ENCODE data around the gene MUC5AC. TPM values are rescaled to one million over a fixed set of nuclear protein-coding genes. Genes with fewer than 3 reads are reported as not detected.

Gene MUC5AC
- total RNA-seq, 4 donors from 2014 or later, result not detected

GRCh38 chr11:1126935-1127663, 30.7 kb upstream of the MUC5AC start:
- TF ChIP-seq EP300 (IDR thresholded peaks at IDR 0.05; ENCODE audit: low read depth) (no peak), POLR2AphosphoS5 (IDR thresholded peaks at IDR 0.05) (no peak), POLR2A (IDR thresholded peaks at IDR 0.05) (no peak)
- TF ChIP-seq, protein P1, sequence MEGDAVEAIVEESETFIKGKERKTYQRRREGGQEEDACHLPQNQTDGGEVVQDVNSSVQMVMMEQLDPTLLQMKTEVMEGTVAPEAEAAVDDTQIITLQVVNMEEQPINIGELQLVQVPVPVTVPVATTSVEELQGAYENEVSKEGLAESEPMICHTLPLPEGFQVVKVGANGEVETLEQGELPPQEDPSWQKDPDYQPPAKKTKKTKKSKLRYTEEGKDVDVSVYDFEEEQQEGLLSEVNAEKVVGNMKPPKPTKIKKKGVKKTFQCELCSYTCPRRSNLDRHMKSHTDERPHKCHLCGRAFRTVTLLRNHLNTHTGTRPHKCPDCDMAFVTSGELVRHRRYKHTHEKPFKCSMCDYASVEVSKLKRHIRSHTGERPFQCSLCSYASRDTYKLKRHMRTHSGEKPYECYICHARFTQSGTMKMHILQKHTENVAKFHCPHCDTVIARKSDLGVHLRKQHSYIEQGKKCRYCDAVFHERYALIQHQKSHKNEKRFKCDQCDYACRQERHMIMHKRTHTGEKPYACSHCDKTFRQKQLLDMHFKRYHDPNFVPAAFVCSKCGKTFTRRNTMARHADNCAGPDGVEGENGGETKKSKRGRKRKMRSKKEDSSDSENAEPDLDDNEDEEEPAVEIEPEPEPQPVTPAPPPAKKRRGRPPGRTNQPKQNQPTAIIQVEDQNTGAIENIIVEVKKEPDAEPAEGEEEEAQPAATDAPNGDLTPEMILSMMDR (IDR thresholded peaks at IDR 0.05), result no peak
- DNase-seq, result no peak
- H3K4me1 ChIP-seq, result no peaks in the 10 kb centered on the region
- H3K36me3 ChIP-seq, result no peaks in the 10 kb centered on the region
- intact Hi-C loops (cut with DNase I; ENCODE audit: low total_unique reads), result no loop called here
- peaks cover 17% of the 10 kb centered on the region for H3K27me3 ChIP-seq
- no peak overlapping the region for H3K4me3 ChIP-seq
- 78% methylated on average over 20 of the region's 30 CpGs; no CpG with 5 or more reads in 1 of the 2 donors for WGBS, 2 donors (ENCODE audit: low coverage in 1 of 2)
- in situ Hi-C loops (cut with MboI; ENCODE audit: low pct_ligation_motif_present in 1 of 4, low pct_unique_long_range_greater_than_20kb in 1 of 4, low sequenced_read_pairs in 3 of 4), result no loop called here
- no peaks in the 10 kb centered on the region for H3K9me3 ChIP-seq
- H3K27ac ChIP-seq, result no peak overlapping the region

GRCh38 chr11:1127664-1128162, 30.0 kb upstream of the MUC5AC start:
- Histone ChIP-seq H3K36me3 (no peaks in the 10 kb centered on the region), H3K4me3 (no peak overlapping the region), H3K9me3 (no peaks in the 10 kb centered on the region), H3K27ac (no peak overlapping the region), H3K4me1 (no peaks in the 10 kb centered on the region), H3K27me3 (peaks cover 10% of the 10 kb centered on the region)
- WGBS, 2 donors (ENCODE audit: low coverage in 1 of 2), result 60% methylated on average over 14 of the region's 14 CpGs; no CpG with 5 or more reads in 1 of the 2 donors
- in situ Hi-C loops (cut with MboI; ENCODE audit: low pct_ligation_motif_present in 1 of 4, low pct_unique_long_range_greater_than_20kb in 1 of 4, low sequenced_read_pairs in 3 of 4), result no loop called here
- DNase-seq, result no peak
- TF ChIP-seq EP300 (IDR thresholded peaks at IDR 0.05; ENCODE audit: low read depth) (no peak), POLR2A (IDR thresholded peaks at IDR 0.05) (no peak), POLR2AphosphoS5 (IDR thresholded peaks at IDR 0.05) (no peak)
- TF ChIP-seq, protein P1 (IDR thresholded peaks at IDR 0.05), result no peak
- intact Hi-C loops (cut with DNase I; ENCODE audit: low total_unique reads), result no loop called here

DNA sequence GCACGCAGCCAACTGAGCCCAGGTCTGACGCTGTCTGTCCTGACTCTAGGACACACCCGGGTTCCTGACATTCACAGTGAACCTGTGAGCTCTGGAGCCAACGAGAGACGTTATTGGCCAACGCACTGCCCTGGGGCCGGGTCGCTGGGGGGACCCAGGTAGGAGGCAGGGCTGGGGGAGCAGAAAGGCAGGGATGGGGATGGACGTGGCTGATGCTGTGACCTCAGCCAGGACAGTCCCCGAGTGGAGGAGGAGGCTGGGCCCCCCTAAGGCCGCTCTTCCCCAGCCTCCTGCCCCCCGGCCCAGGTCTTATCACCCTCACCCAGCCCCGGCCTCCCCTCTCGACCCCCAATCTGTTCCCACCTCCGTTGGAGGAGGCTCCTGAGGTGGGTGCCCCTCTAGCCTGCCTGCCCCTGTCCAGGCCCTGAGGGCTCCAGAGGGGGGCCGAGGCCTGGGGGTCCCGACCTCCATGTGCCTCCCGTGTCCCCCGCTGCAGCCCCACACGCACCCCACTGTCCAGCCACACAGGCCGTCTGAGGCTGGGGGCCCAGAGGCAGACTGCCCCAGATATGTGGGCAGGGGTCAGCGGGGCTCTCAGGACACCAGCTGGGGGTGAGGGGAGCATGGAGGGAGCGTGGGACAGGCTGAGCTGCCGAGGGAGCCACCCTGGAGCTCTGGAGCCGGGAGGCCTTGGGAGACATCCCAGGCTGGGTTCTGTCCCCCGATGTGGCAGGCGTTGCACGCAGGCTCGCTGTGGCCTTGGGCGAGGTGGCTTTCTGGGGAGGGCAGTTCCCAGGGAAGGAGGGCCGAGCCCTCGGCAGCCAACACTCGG, 29.2 kb upstream of the MUC5AC start:
- Histone ChIP-seq H3K9me3 (peaks cover 0 to under 1% of the 10 kb centered on the region in 2 donors), H3K4me3 (no peak overlapping the region), H3K4me1 (no peaks in the 10 kb centered on the region), H3K27me3 (peaks cover 10% of the 10 kb centered on the region), H3K36me3 (no peaks in the 10 kb centered on the region), H3K27ac (no peak overlapping the region)
- TF ChIP-seq EP300 (IDR thresholded peaks at IDR 0.05; ENCODE audit: low read depth) (no peak), POLR2A (IDR thresholded peaks at IDR 0.05) (no peak), POLR2AphosphoS5 (IDR thresholded peaks at IDR 0.05) (no peak)
- TF ChIP-seq, protein P1 (IDR thresholded peaks at IDR 0.05), result no peak
- intact Hi-C loops (cut with DNase I; ENCODE audit: low total_unique reads), result no loop called here
- in situ Hi-C loops (cut with MboI; ENCODE audit: low pct_ligation_motif_present in 1 of 4, low pct_unique_long_range_greater_than_20kb in 1 of 4, low sequenced_read_pairs in 3 of 4), result no loop called here
- 72% methylated on average over 31 of the region's 33 CpGs; no CpG with 5 or more reads in 1 of the 2 donors for WGBS, 2 donors (ENCODE audit: low coverage in 1 of 2)
- DNase-seq, result no peak

- H3K4me3 ChIP-seq, result no peak overlapping the region
- intact Hi-C loops (cut with DNase I; ENCODE audit: low total_unique reads), result no loop called here
- peaks cover 10% of the 10 kb centered on the region for H3K27me3 ChIP-seq
- H3K9me3 ChIP-seq, result peaks cover 3 to 7% of the 10 kb centered on the region in 2 donors
- TF ChIP-seq, protein P1 (IDR thresholded peaks at IDR 0.05), result no peak
- TF ChIP-seq POLR2AphosphoS5 (IDR thresholded peaks at IDR 0.05), result no peak
- TF ChIP-seq POLR2A (IDR thresholded peaks at IDR 0.05), result no peak
- no peak for TF ChIP-seq EP300 (IDR thresholded peaks at IDR 0.05; ENCODE audit: low read depth)
- no peak for DNase-seq
- in situ Hi-C loops (cut with MboI; ENCODE audit: low pct_ligation_motif_present in 1 of 4, low pct_unique_long_range_greater_than_20kb in 1 of 4, low sequenced_read_pairs in 3 of 4), result no loop called here
- WGBS, 2 donors (ENCODE audit: low coverage in 1 of 2), result 65% methylated on average over 12 of the region's 17 CpGs; no CpG with 5 or more reads in 1 of the 2 donors
- no peaks in the 10 kb centered on the region for H3K4me1 ChIP-seq
- no peaks in the 10 kb centered on the region for H3K36me3 ChIP-seq
- H3K27ac ChIP-seq, result no peak overlapping the region
Observed at GRCh38 chr11:1129143-1129610, 28.6 kb upstream of the MUC5AC start.

All from transverse colon (tissue), 4 donors.